Mesenchymal stem cell (in vitro differentiated cells and primary cell): ENCODE data around the gene ARSG.

Experiments
- DNase-seq: peaks from one replicate; pipeline ENCODE4 v3.0.0-alpha.2; 2013
- H2AFZ ChIP-seq: one replicate; pipeline ENCODE4 v1.6.1; 2013; ENCODE audit warnings: low read depth, mild to moderate bottlenecking, control low read depth, inconsistent platforms, low read length, moderate library complexity
- H2AK5ac ChIP-seq: 2 replicates; pipeline ENCODE4 v1.6.1; 2013; ENCODE audit warnings: low read length, moderate library complexity, mild to moderate bottlenecking, inconsistent platforms; ENCODE audit not compliant: severe bottlenecking
- H2BK120ac ChIP-seq: one replicate; pipeline ENCODE4 v1.6.1; 2013; ENCODE audit warnings: low read depth, mild to moderate bottlenecking, inconsistent platforms, low read length, moderate library complexity
- H2BK12ac ChIP-seq, 2 experiments: one replicate each; pipeline ENCODE4 v1.6.1; 2013; ENCODE audit warnings: inconsistent platforms in 2 of 2, low read length in 2 of 2, mild to moderate bottlenecking in 2 of 2, moderate library complexity in 2 of 2, control low read depth in 1 of 2
- H2BK15ac ChIP-seq: one replicate; pipeline ENCODE4 v1.6.1; 2013; ENCODE audit warnings: mild to moderate bottlenecking, low read depth, inconsistent platforms; ENCODE audit not compliant: poor library complexity, severe bottlenecking
- H2BK5ac ChIP-seq: 2 replicates; pipeline ENCODE4 v1.6.1; 2013; ENCODE audit warnings: low read depth, mild to moderate bottlenecking, low read length, control low read depth, inconsistent platforms; ENCODE audit not compliant: poor library complexity, severe bottlenecking
- H3K14ac ChIP-seq, 2 experiments: one replicate each; pipeline ENCODE4 v1.6.1; 2013; ENCODE audit warnings: inconsistent platforms in 2 of 2, low read length in 2 of 2, control low read depth in 1 of 2, mild to moderate bottlenecking in 1 of 2, moderate library complexity in 1 of 2
- H3K18ac ChIP-seq, 2 experiments: one replicate each; pipeline ENCODE4 v1.6.1; 2013; ENCODE audit warnings: inconsistent platforms in 2 of 2, low read length in 2 of 2, control low read depth in 1 of 2, low read depth in 1 of 2, mild to moderate bottlenecking in 1 of 2
- H3K23ac ChIP-seq, 2 experiments: one replicate each; pipeline ENCODE4 v1.6.1; 2013; ENCODE audit warnings: inconsistent platforms in 2 of 2, low read length in 2 of 2, mild to moderate bottlenecking in 2 of 2, moderate library complexity in 2 of 2, control low read depth in 1 of 2
- H3K27ac ChIP-seq: 2 replicates; pipeline ENCODE4 v1.5.1; 2013; ENCODE audit warnings: mild to moderate bottlenecking, moderate library complexity, low read length, control low read depth, inconsistent platforms; ENCODE audit not compliant: poor library complexity, severe bottlenecking
- H3K27me3 ChIP-seq, 2 experiments: 2 replicates each; pipeline versions ENCODE4 v1.6.1 to v1.7.0; 2013; ENCODE audit warnings: low read length in 2 of 2, mild to moderate bottlenecking in 2 of 2, moderate library complexity in 2 of 2, control low read depth in 1 of 2, inconsistent platforms in 1 of 2; ENCODE audit not compliant: control insufficient read depth in 1 of 2, insufficient read depth in 1 of 2
- H3K36me3 ChIP-seq, 2 experiments: 2 replicates each; pipeline versions ENCODE4 v1.6.1 to v1.7.0; 2013; ENCODE audit warnings: low read length in 2 of 2, control low read depth in 1 of 2, inconsistent platforms in 1 of 2, low read depth in 1 of 2, mild to moderate bottlenecking in 1 of 2; ENCODE audit not compliant: insufficient read depth in 2 of 2, control insufficient read depth in 1 of 2
- H3K4ac ChIP-seq, 2 experiments: one replicate each; pipeline ENCODE4 v1.6.1; 2013; ENCODE audit warnings: inconsistent platforms in 2 of 2, low read length in 2 of 2, mild to moderate bottlenecking in 2 of 2, moderate library complexity in 2 of 2, control low read depth in 1 of 2, low read depth in 1 of 2
- H3K4me1 ChIP-seq: 2 replicates; pipeline ENCODE4 v1.6.1; 2013; ENCODE audit warnings: low read depth, low read length, control low read depth; ENCODE audit not compliant: control insufficient read depth, insufficient read depth
- H3K4me2 ChIP-seq: 2 replicates; pipeline ENCODE4 v1.6.1; 2013; ENCODE audit warnings: low read length, mild to moderate bottlenecking, inconsistent platforms; ENCODE audit not compliant: poor library complexity, severe bottlenecking
- H3K4me3 ChIP-seq, 2 experiments: 2 replicates each; pipeline versions ENCODE4 v1.5.1 to v1.7.0; 2013; ENCODE audit warnings: low read length in 2 of 2, mild to moderate bottlenecking in 2 of 2, control low read depth in 1 of 2, low read depth in 1 of 2; ENCODE audit not compliant: insufficient read depth in 1 of 2
- H3K79me1 ChIP-seq: replicated peaks from 2 replicates; pipeline ENCODE4 v1.6.1; 2013; ENCODE audit warnings: mild to moderate bottlenecking, control low read depth, low read length, inconsistent platforms; ENCODE audit not compliant: poor library complexity, severe bottlenecking
- H3K9ac ChIP-seq: 2 replicates; pipeline ENCODE4 v1.7.0; 2013; ENCODE audit warnings: mild to moderate bottlenecking, low read length, moderate library complexity
- H3K9me3 ChIP-seq: 2 replicates; pipeline ENCODE4 v1.7.0; 2013; ENCODE audit warnings: mild to moderate bottlenecking, low read length; ENCODE audit not compliant: control insufficient read depth
- H4K8ac ChIP-seq: one replicate; pipeline ENCODE4 v1.6.1; 2013; ENCODE audit warnings: inconsistent platforms, mild to moderate bottlenecking, low read length, moderate library complexity
- H4K91ac ChIP-seq: one replicate; pipeline ENCODE4 v1.6.1; 2013; ENCODE audit warnings: mild to moderate bottlenecking, low read length, inconsistent platforms
- WGBS: methylation state at CpG from one replicate; pipeline ENCODE4 v1.1.7; 2013; ENCODE audit warnings: mixed read lengths; 5-methylcytosine and 5-hydroxymethylcytosine counted together

Gene ARSG

DNA sequence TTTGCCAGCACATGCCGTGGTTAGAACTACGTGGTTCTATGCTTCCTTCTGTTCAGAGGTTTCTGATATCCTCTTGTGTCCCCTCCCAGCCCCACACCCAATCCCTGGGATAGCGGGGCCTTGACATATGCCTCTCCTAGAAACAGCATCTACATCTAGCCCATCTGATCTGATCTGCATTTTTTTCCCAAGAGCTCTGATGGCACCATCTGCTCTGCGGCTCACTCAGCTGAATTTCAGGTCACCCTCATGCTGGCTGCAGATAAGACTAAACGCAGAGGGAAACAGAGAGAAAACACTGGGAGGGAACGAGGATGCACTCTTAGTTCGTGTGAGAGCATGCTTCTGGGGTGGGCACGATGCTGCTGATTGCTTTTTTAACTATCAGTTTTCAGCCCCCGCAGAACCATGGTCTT is 155.3 kb downstream of the ARSG start:
- Histone ChIP-seq H3K4me1 (peaks cover 6% of the 10 kb centered on the region), H3K27ac (no peak overlapping the region), H3K4ac (no peak overlapping the region), H3K4me3 (no peak overlapping the region), H2BK15ac (no peak overlapping the region), H3K9me3 (no peaks in the 10 kb centered on the region), H3K36me3 (peaks cover 57 to 96% of the 10 kb centered on the region in 2 experiments), H2AK5ac (no peak overlapping the region), H3K23ac (no peak overlapping the region), H3K27me3 (no peaks in the 10 kb centered on the region), H4K8ac (no peak overlapping the region), H4K91ac (no peak overlapping the region), H3K4me2 (no peak overlapping the region), H3K9ac (no peak overlapping the region), H2BK12ac (no peak overlapping the region), H2BK5ac (no peak overlapping the region), H2BK120ac (no peak overlapping the region), H3K79me1 (peaks cover 28% of the 10 kb centered on the region), H3K14ac (no peak overlapping the region), H2AFZ (no peak overlapping the region), H3K18ac (no peak overlapping the region)
- WGBS = 96% methylated on average over 9 of the region's 9 CpGs
- no peak for DNase-seq

DNA sequence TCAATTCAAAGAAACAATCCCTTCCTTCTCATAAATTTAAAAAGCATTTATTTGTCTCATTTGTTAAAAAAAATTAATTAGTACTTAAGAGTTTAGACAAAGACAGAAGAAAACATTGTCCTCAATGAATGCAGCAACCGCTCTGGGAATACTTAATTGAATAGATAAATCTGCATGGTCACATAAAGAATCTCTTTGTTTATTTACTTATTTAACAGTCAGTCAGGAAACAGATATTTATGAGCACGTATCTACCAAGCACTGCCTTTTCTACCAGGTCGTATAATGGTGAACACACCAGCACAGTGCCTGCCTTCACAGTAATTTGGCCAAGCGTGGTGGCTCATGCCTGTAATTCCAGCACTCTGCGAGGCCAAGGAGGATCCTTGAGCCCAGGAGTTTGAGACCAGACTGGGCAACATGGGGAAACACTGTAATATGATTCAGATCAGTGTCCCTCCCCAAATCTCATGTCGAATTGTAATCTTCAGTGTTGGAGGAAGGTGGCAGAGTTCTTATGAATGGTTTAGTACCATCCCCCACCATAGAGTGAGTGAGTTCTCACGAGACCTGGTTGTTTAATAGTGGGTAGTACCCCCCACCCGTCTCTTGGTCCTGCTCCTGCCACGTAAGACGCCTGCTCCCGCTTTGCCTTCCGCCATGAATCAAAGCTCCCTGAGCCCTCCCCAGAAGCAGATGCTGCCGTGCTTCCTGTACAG is 157.9 kb downstream of the ARSG start:
- Histone ChIP-seq H2AK5ac (no peak overlapping the region), H4K91ac (no peak overlapping the region), H2BK5ac (no peak overlapping the region), H3K9ac (no peak overlapping the region), H3K27ac (no peak overlapping the region), H3K4me1 (peaks cover 3% of the 10 kb centered on the region), H3K36me3 (peaks cover 46 to 95% of the 10 kb centered on the region in 2 experiments), H2AFZ (no peak overlapping the region), H3K9me3 (no peaks in the 10 kb centered on the region), H3K4me3 (no peak overlapping the region), H4K8ac (no peak overlapping the region), H3K4ac (no peak overlapping the region), H2BK12ac (peak overlapping the region in 1 of 2 experiments; percentile 47), H3K18ac (no peak overlapping the region), H3K23ac (no peak overlapping the region), H3K4me2 (no peak overlapping the region), H2BK120ac (no peak overlapping the region), H3K79me1 (peaks cover 31% of the 10 kb centered on the region), H3K14ac (no peak overlapping the region), H3K27me3 (no peaks in the 10 kb centered on the region), H2BK15ac (no peak overlapping the region)
- WGBS = 87% methylated on average over 8 of the region's 13 CpGs
- no peak for DNase-seq

DNA sequence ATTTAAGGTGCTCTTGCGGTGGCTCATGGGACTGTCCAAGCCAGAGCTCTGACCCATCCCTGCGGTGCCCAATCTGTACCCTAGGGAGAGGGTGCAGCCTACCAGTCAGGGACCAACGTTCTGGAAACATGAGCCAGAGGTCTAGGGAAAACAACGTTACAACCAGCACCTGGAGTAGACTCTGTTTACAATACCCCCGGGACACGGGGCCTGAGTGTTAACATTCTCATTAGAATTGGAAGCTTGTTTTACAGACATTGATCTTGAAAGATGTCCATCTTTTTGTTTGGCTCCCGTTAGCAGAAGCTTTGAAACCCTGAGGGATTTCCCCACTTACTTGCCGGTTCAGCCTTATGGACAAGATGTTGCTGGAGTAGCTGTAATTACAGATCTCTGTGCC is 159.1 kb downstream of the ARSG start:
- Histone ChIP-seq H3K27me3 (no peaks in the 10 kb centered on the region), H2BK12ac (no peak overlapping the region), H3K4me2 (no peak overlapping the region), H3K36me3 (peaks cover 44 to 92% of the 10 kb centered on the region in 2 experiments), H3K23ac (no peak overlapping the region), H3K4ac (no peak overlapping the region), H2BK15ac (no peak overlapping the region), H3K4me1 (peaks cover 3% of the 10 kb centered on the region), H4K8ac (no peak overlapping the region), H3K9me3 (no peaks in the 10 kb centered on the region), H2AFZ (no peak overlapping the region), H4K91ac (no peak overlapping the region), H3K79me1 (peaks cover 27% of the 10 kb centered on the region), H3K4me3 (no peak overlapping the region), H3K27ac (no peak overlapping the region), H2BK120ac (no peak overlapping the region), H3K9ac (no peak overlapping the region), H2AK5ac (no peak overlapping the region), H2BK5ac (no peak overlapping the region), H3K18ac (no peak overlapping the region), H3K14ac (no peak overlapping the region)
- no peak for DNase-seq
- WGBS = 89% methylated on average over 8 of the region's 8 CpGs

GRCh38 chr17:68450801-68451200 is 159.5 kb downstream of the ARSG start:
- Histone ChIP-seq H3K27ac (no peak overlapping the region), H3K23ac (no peak overlapping the region), H2BK120ac (no peak overlapping the region), H3K4me3 (no peak overlapping the region), H3K4me1 (peaks cover 3% of the 10 kb centered on the region), H3K18ac (no peak overlapping the region), H3K9ac (no peak overlapping the region), H2AFZ (no peak overlapping the region), H3K9me3 (no peaks in the 10 kb centered on the region), H2BK15ac (no peak overlapping the region), H3K4ac (no peak overlapping the region), H3K79me1 (peaks cover 26% of the 10 kb centered on the region), H2BK5ac (no peak overlapping the region), H3K27me3 (no peaks in the 10 kb centered on the region), H3K4me2 (no peak overlapping the region), H3K36me3 (peaks cover 40 to 88% of the 10 kb centered on the region in 2 experiments), H2BK12ac (no peak overlapping the region), H4K91ac (no peak overlapping the region), H3K14ac (no peak overlapping the region), H2AK5ac (no peak overlapping the region), H4K8ac (no peak overlapping the region)
- no peak for DNase-seq
- 97% methylated on average over 14 of the region's 14 CpGs for WGBS
